Activated naive CD8-positive, alpha-beta T cell treated with anti-CD3 and anti-CD28 coated beads for 36 hours (primary cell): Measurements from ENCODE around the gene GUCA2B. TPM values are rescaled to one million over a fixed set of nuclear protein-coding genes. Genes with fewer than 3 reads are reported as not detected.

Experiments used
- DNase-seq: peaks from one replicate; pipeline ENCODE4 v3.0.0; 2021
- H3K27ac Mint-ChIP-seq: one replicate; pipeline ENCODE4 v1.8.0; 2022; ENCODE audit warnings: mild to moderate bottlenecking, moderate library complexity, mixed read lengths
- H3K27me3 Mint-ChIP-seq: one replicate; pipeline ENCODE4 v1.8.0; 2022; ENCODE audit warnings: mild to moderate bottlenecking, mixed read lengths
- H3K36me3 Mint-ChIP-seq: one replicate; pipeline ENCODE4 v1.8.0; 2021; ENCODE audit warnings: mild to moderate bottlenecking, mixed read lengths
- H3K4me1 Mint-ChIP-seq: one replicate; pipeline ENCODE4 v1.8.0; 2021; ENCODE audit warnings: mixed read lengths
- H3K4me3 Mint-ChIP-seq: one replicate; pipeline ENCODE4 v1.8.0; 2022; ENCODE audit warnings: mild to moderate bottlenecking, moderate library complexity, mixed read lengths
- H3K9me3 Mint-ChIP-seq: one replicate; pipeline ENCODE4 v1.8.0; 2022; ENCODE audit warnings: mixed read lengths
- total RNA-seq, 2 experiments: library from RNA; stranded (reverse); gene quantifications; one replicate each; pipeline ENCODE4 v1.2.3, GENCODE V29; 2021

The GUCA2B gene
- total RNA-seq, 2 experiments from 2014 or later, result not detected

DNA sequence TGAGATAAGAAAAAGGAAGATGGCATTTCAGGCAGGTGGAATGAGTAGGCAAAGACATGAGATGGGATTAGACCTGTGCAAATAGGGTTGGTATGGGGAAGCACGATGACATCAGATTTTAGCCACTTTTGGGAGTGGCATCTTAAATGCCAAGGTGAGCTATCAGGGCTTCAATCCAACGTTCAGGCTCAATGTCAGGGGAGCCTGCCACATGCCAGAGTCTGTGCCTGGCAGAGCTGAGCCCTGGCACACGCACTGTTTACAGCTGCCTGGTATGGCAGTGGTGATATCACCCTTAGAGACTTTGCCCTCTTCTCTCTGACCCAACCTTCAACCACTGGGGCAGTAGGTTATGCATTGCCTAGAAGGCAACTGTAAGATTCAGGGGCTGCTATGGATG is 1.1 kb upstream of the GUCA2B start:
- Mint-ChIP-seq H3K27ac (no peak overlapping the region), H3K4me3 (no peak overlapping the region), H3K27me3 (peaks cover 5% of the 10 kb centered on the region), H3K9me3 (no peaks in the 10 kb centered on the region), H3K4me1 (no peaks in the 10 kb centered on the region), H3K36me3 (no peaks in the 10 kb centered on the region)
- DNase-seq, result no peak

DNA sequence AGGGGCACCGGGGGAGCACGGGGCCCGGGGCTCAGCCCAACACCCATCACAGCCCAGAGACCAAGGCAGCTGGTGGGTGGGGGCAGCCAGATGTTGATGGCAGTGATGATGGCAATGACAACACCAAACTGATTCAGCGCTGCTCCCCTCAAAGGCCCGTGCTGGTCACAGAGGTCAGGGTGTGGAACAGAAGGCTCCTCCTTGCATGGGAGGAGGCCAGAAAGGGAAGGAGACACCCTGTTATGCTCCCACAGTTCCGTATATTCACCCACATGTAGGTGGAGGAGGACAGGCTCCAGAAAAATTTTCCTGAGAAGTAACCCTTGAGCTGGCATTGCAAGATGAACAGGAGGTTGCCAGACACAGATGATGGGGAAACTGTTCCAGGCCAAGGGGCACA is 414 bp downstream of the GUCA2B start:
- Mint-ChIP-seq H3K36me3 (no peaks in the 10 kb centered on the region), H3K27me3 (peaks cover 5% of the 10 kb centered on the region), H3K4me3 (no peak overlapping the region), H3K9me3 (no peaks in the 10 kb centered on the region), H3K4me1 (peaks cover 3% of the 10 kb centered on the region), H3K27ac (no peak overlapping the region)
- no peak for DNase-seq

DNA sequence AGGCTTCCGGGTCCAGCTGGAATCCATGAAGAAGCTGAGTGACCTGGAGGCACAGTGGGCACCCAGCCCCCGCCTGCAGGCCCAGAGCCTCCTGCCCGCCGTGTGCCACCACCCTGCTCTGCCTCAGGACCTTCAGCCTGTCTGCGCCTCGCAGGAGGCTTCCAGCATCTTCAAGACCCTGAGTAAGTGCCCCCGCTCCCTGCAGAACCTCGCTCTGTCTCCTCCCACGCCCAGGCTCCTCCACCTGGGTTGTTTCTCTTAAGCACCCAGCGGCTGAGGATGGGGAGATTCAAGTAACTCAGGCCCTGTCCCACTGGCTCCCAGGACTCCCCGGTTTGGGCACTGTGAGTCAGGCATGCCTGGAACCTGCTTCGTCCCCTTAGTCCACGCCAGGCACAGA is 1.5 kb downstream of the GUCA2B start:
- Mint-ChIP-seq H3K4me3 (no peak overlapping the region), H3K27ac (no peak overlapping the region), H3K36me3 (no peaks in the 10 kb centered on the region), H3K9me3 (no peaks in the 10 kb centered on the region), H3K4me1 (peaks cover 3% of the 10 kb centered on the region), H3K27me3 (peaks cover 5% of the 10 kb centered on the region)
- DNase-seq, result no peak

DNA sequence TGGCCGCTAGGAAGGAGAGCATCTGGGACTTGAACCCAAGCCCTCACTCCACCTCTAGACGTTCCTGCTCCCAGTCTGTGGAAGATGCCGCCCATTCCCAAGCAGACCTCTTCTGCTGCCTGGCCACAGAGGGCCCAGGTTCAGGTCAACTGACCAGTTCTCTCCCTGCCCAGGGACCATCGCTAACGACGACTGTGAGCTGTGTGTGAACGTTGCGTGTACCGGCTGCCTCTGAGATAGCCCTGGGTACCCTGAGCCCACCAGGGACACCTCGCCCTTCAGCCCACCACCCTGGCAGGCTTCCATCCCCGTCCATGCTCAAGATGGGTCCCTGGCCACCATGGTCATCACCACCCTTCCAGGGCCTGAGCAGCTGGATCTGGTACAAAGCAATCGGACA is 2.2 kb downstream of the GUCA2B start:
- peaks cover 3% of the 10 kb centered on the region for H3K4me1 Mint-ChIP-seq
- peaks cover under 1% of the 10 kb centered on the region for H3K27me3 Mint-ChIP-seq
- H3K9me3 Mint-ChIP-seq, result no peaks in the 10 kb centered on the region
- H3K27ac Mint-ChIP-seq, result no peak overlapping the region
- no peaks in the 10 kb centered on the region for H3K36me3 Mint-ChIP-seq
- no peak overlapping the region for H3K4me3 Mint-ChIP-seq
- no peak for DNase-seq

DNA sequence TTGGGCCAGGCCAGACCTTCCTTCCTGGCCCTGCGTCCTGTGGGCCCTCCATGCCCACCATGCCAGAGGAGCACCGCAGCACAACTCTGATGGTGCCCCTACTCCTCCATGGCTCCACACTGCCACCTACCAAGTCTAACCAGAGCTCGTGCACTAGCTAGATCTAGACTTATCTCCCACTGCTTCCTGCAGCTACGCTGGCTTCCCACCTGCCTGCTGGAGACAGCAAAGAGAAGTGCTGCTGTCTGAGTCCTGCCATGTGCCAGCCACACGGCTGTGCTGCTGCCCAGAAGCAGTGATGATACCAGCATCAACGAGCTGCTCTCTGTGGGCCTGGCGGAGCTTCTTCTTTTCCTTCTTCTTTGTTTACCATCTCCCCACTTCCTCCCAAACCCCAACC is 4.5 kb downstream of the GUCA2B start:
- peaks cover 3% of the 10 kb centered on the region for H3K4me1 Mint-ChIP-seq
- H3K27ac Mint-ChIP-seq, result no peak overlapping the region
- H3K36me3 Mint-ChIP-seq, result no peaks in the 10 kb centered on the region
- H3K4me3 Mint-ChIP-seq, result no peak overlapping the region
- peaks cover 9% of the 10 kb centered on the region for H3K9me3 Mint-ChIP-seq
- DNase-seq, result no peak
- H3K27me3 Mint-ChIP-seq, result peaks cover 3% of the 10 kb centered on the region

DNA sequence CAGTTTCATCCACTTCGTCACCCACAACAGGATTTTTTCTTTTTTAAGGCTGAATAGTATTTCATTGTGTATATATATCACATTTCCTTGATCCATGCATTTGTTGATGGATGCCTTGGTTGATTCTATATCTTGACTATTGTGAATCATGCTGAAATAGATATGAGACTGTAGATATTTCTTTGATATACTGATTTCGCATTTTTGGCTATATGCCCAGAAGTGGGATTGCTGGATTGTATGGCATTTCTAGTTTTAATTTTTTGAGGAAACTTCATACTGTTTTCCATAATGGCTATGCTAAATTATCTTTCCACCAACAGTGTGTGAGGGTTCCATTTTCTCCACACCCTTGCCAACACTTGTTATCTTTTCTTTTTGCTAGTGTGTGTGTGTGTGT is 5.0 kb downstream of the GUCA2B start:
- Mint-ChIP-seq H3K9me3 (peaks cover 9% of the 10 kb centered on the region), H3K4me3 (no peak overlapping the region), H3K27ac (no peak overlapping the region), H3K4me1 (peaks cover 3% of the 10 kb centered on the region), H3K27me3 (peaks cover 3% of the 10 kb centered on the region), H3K36me3 (no peaks in the 10 kb centered on the region)
- no peak for DNase-seq

DNA sequence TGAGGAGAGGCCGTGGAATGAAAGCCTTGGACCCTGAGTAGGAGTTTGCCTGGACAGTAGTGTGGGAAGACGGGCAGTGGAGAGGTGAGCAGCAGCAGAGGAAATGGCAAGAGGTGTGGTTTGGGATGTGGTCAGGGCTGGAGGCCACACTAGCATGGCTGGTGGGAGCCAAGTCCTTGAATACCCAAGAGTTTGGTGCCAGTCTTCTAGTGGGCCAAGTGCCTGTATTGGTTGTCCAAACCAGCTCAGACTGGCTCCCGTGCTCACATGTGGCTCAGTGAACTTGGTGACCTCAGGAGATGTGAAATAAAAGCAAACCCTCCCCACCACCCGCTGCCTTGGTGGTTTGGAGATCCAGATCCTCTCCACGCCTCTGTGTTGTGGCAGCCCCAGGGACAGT is 9.0 kb downstream of the GUCA2B start:
- Mint-ChIP-seq H3K27me3 (peaks cover 3% of the 10 kb centered on the region), H3K36me3 (no peaks in the 10 kb centered on the region)

DNA sequence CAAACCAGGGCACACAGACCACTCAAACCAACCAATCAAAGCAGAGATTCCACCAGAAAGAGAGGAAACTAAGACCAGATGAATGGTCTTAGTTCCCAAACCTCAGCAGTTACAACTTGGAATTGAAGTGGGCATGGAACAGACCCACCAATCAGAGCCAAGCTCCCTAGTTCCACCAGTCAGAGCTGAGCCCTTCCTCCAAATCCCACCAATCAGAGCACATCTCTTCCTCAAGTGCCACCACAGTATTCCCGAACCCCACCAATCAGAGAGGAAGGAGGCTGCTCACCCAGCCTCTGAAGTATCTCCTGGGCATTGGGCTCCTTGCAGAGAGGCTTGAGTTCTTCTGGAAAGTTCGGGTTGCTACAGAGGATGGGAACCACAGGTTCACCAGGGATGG is 9.9 kb downstream of the GUCA2B start:
- no peaks in the 10 kb centered on the region for H3K36me3 Mint-ChIP-seq
- H3K9me3 Mint-ChIP-seq, result peaks cover 9% of the 10 kb centered on the region
- no peaks in the 10 kb centered on the region for H3K4me1 Mint-ChIP-seq
- H3K27me3 Mint-ChIP-seq, result peaks cover 3% of the 10 kb centered on the region
- no peak for DNase-seq
- H3K4me3 Mint-ChIP-seq, result no peak overlapping the region
- no peak overlapping the region for H3K27ac Mint-ChIP-seq

More for the DNA sequence above, 9.0 kb downstream of the GUCA2B start:
- Mint-ChIP-seq H3K4me3 (no peak overlapping the region), H3K4me1 (peaks cover 3% of the 10 kb centered on the region), H3K9me3 (peaks cover 9% of the 10 kb centered on the region), H3K27ac (no peak overlapping the region)
- no peak for DNase-seq

DNA sequence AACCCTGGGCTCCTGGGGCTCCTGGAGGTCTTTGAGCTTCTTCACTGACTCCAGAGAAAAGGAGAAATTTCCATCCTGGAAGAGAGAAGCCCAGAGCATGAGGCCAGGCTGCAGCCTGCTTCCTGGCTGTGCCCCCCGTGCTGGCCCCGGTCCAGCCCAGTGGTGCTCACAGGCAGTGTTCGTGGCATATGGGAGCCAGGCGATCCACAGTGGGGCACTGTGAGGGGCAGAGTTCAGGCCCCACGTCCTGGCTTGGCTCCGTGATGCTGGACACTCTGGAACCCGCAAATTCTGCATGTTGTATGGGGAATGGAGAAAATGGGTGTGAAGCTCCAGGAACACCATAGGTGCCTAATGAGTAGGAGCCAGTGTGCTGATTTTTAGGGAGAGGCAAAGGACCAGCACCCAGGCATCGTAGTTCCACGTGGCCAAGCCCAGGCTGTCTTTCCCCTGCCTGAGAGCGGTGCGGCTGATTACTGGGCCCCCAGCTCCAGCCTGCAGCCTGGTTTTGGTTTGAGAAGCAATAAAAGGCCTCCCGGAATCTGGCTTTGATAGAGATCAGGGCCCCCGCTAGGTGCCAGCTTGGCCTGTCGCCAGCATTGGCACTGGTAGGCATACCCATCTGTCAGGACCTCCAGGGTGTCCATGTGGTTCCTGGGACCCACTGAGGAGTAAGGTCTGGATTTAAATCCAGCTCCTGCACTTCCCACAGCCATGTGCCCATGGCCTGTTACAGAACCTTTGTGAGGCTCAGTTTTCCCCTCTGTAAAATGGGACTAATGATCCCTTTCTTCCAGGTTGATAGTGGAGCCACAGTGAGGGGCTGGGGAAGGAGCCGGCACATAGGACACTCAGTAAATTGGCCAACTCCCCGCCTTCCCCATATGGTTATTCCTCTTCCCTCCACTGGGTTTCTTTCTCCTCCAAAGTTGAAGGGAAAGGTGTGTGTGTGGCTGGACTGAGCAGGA is 10.6 kb downstream of the GUCA2B start:
- H3K4me1 Mint-ChIP-seq, result no peaks in the 10 kb centered on the region
- no peak overlapping the region for H3K27ac Mint-ChIP-seq
- H3K36me3 Mint-ChIP-seq, result no peaks in the 10 kb centered on the region
- no peak overlapping the region for H3K4me3 Mint-ChIP-seq
- peaks cover 9% of the 10 kb centered on the region for H3K9me3 Mint-ChIP-seq
- no peak for DNase-seq
- peaks cover 3% of the 10 kb centered on the region for H3K27me3 Mint-ChIP-seq

DNA sequence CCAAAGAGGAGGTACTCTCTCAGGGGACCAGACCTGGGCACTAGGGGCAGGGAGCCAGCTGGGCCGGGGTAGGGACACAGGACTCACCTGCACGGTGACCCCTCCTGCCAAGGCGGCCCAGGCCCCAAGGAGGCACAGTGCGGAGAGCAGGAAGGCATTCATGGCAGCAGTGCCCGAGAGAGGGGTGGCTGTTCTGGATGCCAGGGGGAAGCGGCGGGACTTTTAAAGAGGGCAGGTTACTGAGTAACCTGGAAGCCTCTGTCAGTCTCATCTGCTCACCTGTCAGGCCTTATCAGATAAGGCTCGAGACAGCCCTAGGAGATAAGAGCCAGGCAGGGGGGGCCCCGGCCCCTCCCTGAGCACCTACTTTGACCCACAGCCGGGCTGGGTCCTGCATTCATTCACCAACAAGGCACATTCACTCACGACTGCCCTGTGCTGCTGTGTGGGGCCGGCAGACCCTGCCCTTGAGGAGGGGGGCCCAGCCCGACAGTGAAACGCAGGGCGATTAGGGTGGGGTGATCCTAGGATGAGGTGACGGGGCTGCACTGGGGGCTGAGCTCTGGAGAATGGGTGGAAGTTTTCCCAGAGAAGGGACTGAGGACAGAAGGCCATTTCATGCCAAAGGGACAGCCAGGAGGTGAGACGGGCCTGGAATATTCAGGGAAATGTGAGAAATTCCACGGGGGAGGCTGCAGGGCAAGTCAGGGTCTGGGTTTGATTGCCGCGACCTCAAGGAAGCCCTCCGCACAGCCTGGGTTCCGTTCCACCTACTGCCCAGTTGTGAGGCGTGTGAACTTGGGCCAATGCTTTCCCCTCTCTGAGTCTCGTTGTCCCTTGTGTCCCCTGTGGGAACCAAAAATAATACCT is 11.6 kb downstream of the GUCA2B start, which contains the start of gene GUCA2A:
TSS of gene GUCA2A (minus strand) at position 195 of the 870 bp plus-strand sequence. CDS start at position 162, 33 bp downstream.
- Mint-ChIP-seq H3K9me3 (peaks cover 9% of the 10 kb centered on the region), H3K27me3 (peaks cover 3% of the 10 kb centered on the region), H3K36me3 (no peaks in the 10 kb centered on the region), H3K4me1 (no peaks in the 10 kb centered on the region), H3K27ac (no peak within 1 kb of the TSS), H3K4me3 (no peak within 1 kb of the TSS)
- DNase-seq, result no peak

DNA sequence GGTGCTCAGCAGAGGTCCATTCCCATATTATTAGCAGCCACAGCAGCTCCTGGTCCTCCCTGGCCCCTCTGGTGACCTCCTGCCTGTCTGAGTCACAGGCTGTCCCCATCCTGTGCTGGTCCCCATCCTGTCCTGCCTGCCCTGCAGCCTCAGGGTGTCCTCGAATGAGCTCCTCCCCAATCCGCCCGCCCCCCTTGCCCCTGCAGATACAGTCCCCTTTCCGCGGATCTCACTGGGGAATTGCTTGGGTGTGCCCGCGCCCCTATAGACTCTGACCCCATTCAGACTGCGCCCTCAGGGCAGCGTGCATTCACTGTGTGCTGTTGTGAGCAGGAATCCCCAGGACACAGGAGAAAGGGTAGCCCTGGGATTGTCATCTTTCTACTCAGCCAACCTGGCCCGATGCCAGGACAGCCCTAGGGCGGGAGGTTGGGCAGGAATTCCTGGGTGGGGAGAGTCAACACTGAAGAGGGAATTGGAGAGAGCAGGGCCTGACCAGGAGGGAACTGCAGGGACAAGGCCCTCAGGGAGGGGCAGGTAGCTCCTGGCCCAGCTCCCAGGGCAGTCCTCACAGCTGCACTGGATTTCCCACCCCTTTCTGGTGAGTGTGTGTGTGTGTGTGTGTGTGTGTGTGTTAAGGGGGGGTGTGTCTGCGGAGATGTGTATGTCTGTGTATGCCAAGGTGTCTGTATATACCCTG is 12.5 kb downstream of the GUCA2B start:
- H3K4me1 Mint-ChIP-seq, result no peaks in the 10 kb centered on the region
- no peak for DNase-seq
- peaks cover 8% of the 10 kb centered on the region for H3K9me3 Mint-ChIP-seq
- no peaks in the 10 kb centered on the region for H3K36me3 Mint-ChIP-seq
- H3K27me3 Mint-ChIP-seq, result peaks cover 2% of the 10 kb centered on the region
- H3K4me3 Mint-ChIP-seq, result no peak overlapping the region
- no peak overlapping the region for H3K27ac Mint-ChIP-seq

DNA sequence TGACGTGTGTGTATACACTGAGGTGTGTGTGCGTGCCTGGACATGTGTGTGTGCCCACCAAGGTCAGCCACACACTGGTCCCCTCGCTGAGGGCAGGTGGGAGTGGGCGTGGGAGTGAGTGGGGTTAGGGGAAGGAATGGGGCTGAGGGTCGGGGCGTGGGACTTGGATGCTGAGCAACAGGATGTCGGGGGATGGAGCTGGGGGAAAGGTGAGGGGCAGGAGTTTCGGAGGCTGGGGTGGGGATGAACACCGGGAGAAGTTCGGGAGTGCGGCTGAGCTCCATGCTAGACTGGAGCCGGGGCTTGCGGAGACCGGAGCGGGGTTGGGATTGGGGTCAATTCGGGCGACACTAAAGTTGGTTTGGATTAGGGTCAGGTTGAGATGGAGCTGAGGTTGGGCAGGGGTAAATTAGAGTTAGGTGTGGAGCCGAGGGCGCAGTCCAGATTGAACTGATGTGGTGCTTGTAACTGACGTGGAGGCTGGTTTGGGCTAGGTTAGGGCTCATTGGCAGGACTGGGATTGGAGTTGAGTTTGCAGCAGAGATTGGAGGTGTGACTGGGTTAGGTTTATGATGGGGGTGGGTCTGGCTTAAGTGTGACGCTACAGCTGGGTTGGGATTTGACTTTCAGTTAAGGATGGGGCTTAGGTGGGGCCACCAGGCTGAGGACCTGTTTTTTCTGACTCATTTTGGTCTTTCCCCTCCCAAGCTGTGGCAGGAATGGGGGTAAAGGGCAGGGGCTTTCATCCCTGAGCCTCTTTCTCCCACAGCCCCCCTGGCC is 14.6 kb downstream of the GUCA2B start:
- H3K36me3 Mint-ChIP-seq, result no peaks in the 10 kb centered on the region
- no peaks in the 10 kb centered on the region for H3K27me3 Mint-ChIP-seq
- no peaks in the 10 kb centered on the region for H3K4me1 Mint-ChIP-seq
- DNase-seq, result no peak
- H3K4me3 Mint-ChIP-seq, result no peak overlapping the region
- H3K27ac Mint-ChIP-seq, result no peak overlapping the region
- H3K9me3 Mint-ChIP-seq, result no peaks in the 10 kb centered on the region

DNA sequence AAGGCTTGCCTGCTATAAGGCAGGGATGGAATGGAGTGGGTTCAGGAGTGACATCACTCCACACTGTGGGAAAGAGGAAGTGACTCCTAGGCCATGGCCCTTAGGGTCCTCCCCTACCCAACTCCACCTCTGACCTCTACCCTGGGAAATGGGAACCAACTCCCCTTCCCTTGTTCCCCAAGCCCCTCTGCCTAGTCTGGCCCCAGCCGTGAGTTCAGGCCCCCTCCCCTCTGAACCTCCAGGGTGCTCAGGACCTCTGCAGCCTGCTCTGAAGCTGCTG is 15.1 kb downstream of the GUCA2B start:
- Mint-ChIP-seq H3K4me3 (no peak overlapping the region), H3K36me3 (no peaks in the 10 kb centered on the region), H3K27ac (no peak overlapping the region), H3K4me1 (no peaks in the 10 kb centered on the region), H3K27me3 (no peaks in the 10 kb centered on the region), H3K9me3 (no peaks in the 10 kb centered on the region)
- DNase-seq, result no peak

DNA sequence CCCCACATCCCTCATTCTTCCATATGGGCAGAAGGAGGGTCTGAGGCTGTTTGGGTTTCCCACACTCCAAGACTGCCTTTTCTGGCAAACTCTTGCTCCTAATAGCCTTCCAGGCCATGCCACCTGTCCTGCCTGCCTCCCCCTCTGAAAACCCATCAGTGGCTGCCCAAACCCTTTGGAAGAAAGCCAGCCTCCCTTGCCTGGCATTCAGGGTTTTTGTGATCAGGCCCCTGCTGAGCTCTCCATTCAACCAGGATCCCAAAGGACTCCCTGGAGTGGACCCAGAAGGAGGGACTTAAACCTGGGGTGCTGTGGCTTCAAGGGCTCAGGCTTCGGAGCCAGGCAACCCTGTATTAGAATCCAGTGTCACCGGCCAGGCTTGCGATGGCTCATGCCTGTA is 15.6 kb downstream of the GUCA2B start:
- no peak for DNase-seq
- no peaks in the 10 kb centered on the region for H3K36me3 Mint-ChIP-seq
- no peaks in the 10 kb centered on the region for H3K4me1 Mint-ChIP-seq
- H3K4me3 Mint-ChIP-seq, result no peak overlapping the region
- no peak overlapping the region for H3K27ac Mint-ChIP-seq
- no peaks in the 10 kb centered on the region for H3K27me3 Mint-ChIP-seq
- H3K9me3 Mint-ChIP-seq, result no peaks in the 10 kb centered on the region
